PC-9 (cell line): ENCODE results near the gene GBP1. TPM values are rescaled to one million over a fixed set of nuclear protein-coding genes. Genes with fewer than 3 reads are reported as not detected.
"Not testable (repeated sequence)": the region's sequence is repeated elsewhere in the genome, so short reads cannot be mapped to it uniquely, and the experiment has no call there.

ENCODE experiments used
- BruUV-seq: library from RNA; stranded (reverse); fragments of 400-500 nt; replicated peaks from 2 replicates; lab custom pipeline; 2021; lab: Mats Ljungman, UMichigan
- CTCF ChIA-PET: fragments of 300-600 bp; sonication (Branson Sonifier 250); formaldehyde crosslinking; loops from one replicate; lab custom pipeline; 2022; ENCODE audit warnings: antibody characterized with exemption; lab: Charles Lee
- POLR2A ChIA-PET: fragments of 300-600 bp; sonication (Branson Sonifier 250); formaldehyde crosslinking; loops from one replicate; lab custom pipeline; 2022; ENCODE audit warnings: antibody characterized with exemption; ENCODE audit not compliant: unreplicated experiment; lab: Charles Lee
- DNase-seq, 2 experiments: peaks; one replicate each; pipeline versions ENCODE4 v3.0.0 to v3.0.0-alpha.2; 2015 to 2022; ENCODE audit warnings: mixed read lengths in 1 of 2
- H2AFZ ChIP-seq: fragments of 200-600 bp; sonication (generic); 2 replicates; pipeline ENCODE4 v1.8.1; 2017; ENCODE audit warnings: antibody characterized with exemption
- H3F3A ChIP-seq: fragments of 200-600 bp; sonication (generic); 2 replicates; pipeline ENCODE4 v1.8.1; 2017; ENCODE audit warnings: antibody characterized with exemption, mild to moderate bottlenecking, low read depth; ENCODE audit not compliant: insufficient read depth
- H3K27ac ChIP-seq: fragments of 200-600 bp; sonication (generic); 2 replicates; pipeline ENCODE4 v1.6.1; 2016; ENCODE audit warnings: mixed run types
- H3K27me3 ChIP-seq: fragments of 200-600 bp; sonication (generic); 2 replicates; pipeline ENCODE4 v1.6.1; 2016; ENCODE audit warnings: low read depth, mixed run types; ENCODE audit not compliant: insufficient read depth
- H3K36me3 ChIP-seq: fragments of 200-600 bp; sonication (generic); 2 replicates; pipeline ENCODE4 v1.6.1; 2016; ENCODE audit warnings: low read depth, mixed run types
- H3K4me1 ChIP-seq: fragments of 200-600 bp; sonication (generic); replicated peaks from 2 replicates; pipeline ENCODE4 v1.6.1; 2016; ENCODE audit warnings: mixed run types; ENCODE audit not compliant: insufficient read depth
- H3K4me2 ChIP-seq: fragments of 200-600 bp; sonication (generic); 2 replicates; pipeline ENCODE4 v1.6.1; 2017; ENCODE audit warnings: mixed run types
- H3K4me3 ChIP-seq: fragments of 200-600 bp; sonication (generic); 2 replicates; pipeline ENCODE4 v1.6.1; 2016; ENCODE audit warnings: mixed run types
- H3K79me2 ChIP-seq: fragments of 200-600 bp; sonication (generic); 2 replicates; pipeline ENCODE4 v1.6.1; 2017; ENCODE audit warnings: low read depth, mixed run types
- H3K9me2 ChIP-seq: fragments of 200-600 bp; sonication (generic); 2 replicates; pipeline ENCODE4 v1.8.1; 2017; ENCODE audit warnings: mild to moderate bottlenecking; ENCODE audit not compliant: insufficient read depth
- H3K9me3 ChIP-seq: fragments of 200-600 bp; sonication (generic); 2 replicates; pipeline ENCODE4 v1.8.1; 2016; ENCODE audit warnings: low read depth; ENCODE audit not compliant: insufficient read depth
- H4K20me1 ChIP-seq: fragments of 200-600 bp; sonication (generic); 2 replicates; pipeline ENCODE4 v1.8.1; 2017; ENCODE audit not compliant: insufficient read depth
- EZH2 ChIP-seq: fragments of 200-600 bp; sonication (generic); IDR thresholded peaks from 2 replicates; pipeline ENCODE4 v1.8.0; 2017; ENCODE audit warnings: antibody characterized with exemption, low read depth
- intact Hi-C: fragments of 100-400 bp; cut with micrococcal nuclease; formaldehyde crosslinking; loops from one replicate; pipeline ENCODE4 v1.10.0; 2022; ENCODE audit not compliant: unreplicated experiment
- total RNA-seq: library from RNA; stranded (reverse); gene quantifications from 2 replicates; pipeline ENCODE4 v1.2.3, GENCODE V29; 2021
- TF ChIP-seq, protein P1 (sequence below): fragments of 200-600 bp; sonication (generic); conservative IDR thresholded peaks from 2 replicates; pipeline ENCODE4 v1.6.1; 2017; ENCODE audit warnings: mixed run types, antibody characterized with exemption, mild to moderate bottlenecking, moderate library complexity

Gene GBP1
- total RNA-seq, 1 experiment from 2014 or later: 7.3 TPM

DNA sequence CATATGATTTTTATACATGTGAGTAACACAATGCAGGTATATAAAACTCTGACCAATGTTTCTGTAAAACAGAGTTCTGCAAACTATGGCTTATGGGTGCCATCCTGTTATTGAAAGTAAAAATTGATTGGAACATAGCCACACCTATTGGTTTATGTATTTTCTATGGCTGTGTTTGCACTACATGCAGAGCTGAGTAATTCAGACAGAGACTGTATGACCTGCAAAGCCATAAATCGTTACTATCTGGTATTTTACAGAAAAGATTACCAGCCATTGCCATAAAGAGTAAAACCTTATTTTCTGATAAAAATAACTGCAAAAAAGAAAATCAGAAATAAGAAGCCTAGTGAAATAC is 13.1 kb downstream of the GBP1 start:
- BruUV-seq: no TSS peak
- no peak overlapping the region for H3K4me3 ChIP-seq
- no peaks in the 10 kb centered on the region for H3K9me3 ChIP-seq
- no peak overlapping the region for H3K4me2 ChIP-seq
- H2AFZ ChIP-seq: no peak overlapping the region
- no peak overlapping the region for H3K27ac ChIP-seq
- TF ChIP-seq EZH2: no peak
- TF ChIP-seq, protein P1, sequence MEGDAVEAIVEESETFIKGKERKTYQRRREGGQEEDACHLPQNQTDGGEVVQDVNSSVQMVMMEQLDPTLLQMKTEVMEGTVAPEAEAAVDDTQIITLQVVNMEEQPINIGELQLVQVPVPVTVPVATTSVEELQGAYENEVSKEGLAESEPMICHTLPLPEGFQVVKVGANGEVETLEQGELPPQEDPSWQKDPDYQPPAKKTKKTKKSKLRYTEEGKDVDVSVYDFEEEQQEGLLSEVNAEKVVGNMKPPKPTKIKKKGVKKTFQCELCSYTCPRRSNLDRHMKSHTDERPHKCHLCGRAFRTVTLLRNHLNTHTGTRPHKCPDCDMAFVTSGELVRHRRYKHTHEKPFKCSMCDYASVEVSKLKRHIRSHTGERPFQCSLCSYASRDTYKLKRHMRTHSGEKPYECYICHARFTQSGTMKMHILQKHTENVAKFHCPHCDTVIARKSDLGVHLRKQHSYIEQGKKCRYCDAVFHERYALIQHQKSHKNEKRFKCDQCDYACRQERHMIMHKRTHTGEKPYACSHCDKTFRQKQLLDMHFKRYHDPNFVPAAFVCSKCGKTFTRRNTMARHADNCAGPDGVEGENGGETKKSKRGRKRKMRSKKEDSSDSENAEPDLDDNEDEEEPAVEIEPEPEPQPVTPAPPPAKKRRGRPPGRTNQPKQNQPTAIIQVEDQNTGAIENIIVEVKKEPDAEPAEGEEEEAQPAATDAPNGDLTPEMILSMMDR: no peak
- H3K9me2 ChIP-seq: no peaks in the 10 kb centered on the region
- ChIA-PET CTCF (no interaction called here), POLR2A (no interaction called here)
- H3K27me3 ChIP-seq: no peaks in the 10 kb centered on the region
- H3K4me1 ChIP-seq: peaks cover 9% of the 10 kb centered on the region; the same call in 1 of the 2 replicates
- no peaks in the 10 kb centered on the region; the same call in 1 of the 2 replicates for H3F3A ChIP-seq
- H3K36me3 ChIP-seq: no peaks in the 10 kb centered on the region
- no peaks in the 10 kb centered on the region for H3K79me2 ChIP-seq
- no peak for DNase-seq
- no peaks in the 10 kb centered on the region for H4K20me1 ChIP-seq
- intact Hi-C loops: no loop called here

DNA sequence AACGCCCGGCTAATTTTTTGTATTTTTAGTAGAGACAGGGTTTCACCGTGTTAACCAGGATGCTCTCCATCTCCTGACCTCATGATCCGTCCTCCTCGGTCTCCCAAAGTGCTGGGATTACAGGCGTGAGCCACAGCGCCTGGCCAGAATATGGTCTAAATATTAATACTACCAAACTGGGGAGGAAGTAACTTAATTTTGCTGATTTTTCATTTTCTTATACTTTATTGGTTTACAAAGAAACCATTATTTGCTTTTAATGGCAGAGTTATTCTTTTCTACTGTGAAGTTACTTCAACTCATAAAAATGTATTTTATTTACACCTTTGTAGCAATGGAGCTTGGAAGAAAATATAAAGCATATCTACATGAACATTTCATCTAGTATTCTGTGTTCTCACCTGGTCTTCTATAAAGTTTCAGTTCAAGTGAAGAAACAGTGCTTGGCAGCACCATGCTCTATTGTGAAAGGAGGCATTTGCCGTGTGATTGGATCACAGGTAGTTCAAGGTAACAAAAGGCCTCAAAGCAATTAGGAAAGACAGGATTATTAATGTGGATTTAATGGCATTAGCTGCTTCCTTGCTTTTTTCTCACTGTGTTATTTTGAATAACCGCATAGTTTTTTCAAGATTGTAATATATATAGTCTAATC is 13.6 kb downstream of the GBP1 start:
- no peaks in the 10 kb centered on the region for H3K27me3 ChIP-seq
- POLR2A ChIA-PET: no interaction called here
- intact Hi-C loops: no loop called here
- BruUV-seq: no TSS peak
- no peak overlapping the region for H2AFZ ChIP-seq
- H3K4me3 ChIP-seq: no peak overlapping the region
- H3K4me1 ChIP-seq: peaks cover 9% of the 10 kb centered on the region; the same call in 1 of the 2 replicates
- H3K9me3 ChIP-seq: no peaks in the 10 kb centered on the region
- TF ChIP-seq, protein P1: no peak
- TF ChIP-seq EZH2: no peak
- CTCF ChIA-PET: no interaction called here
- H3K36me3 ChIP-seq: no peaks in the 10 kb centered on the region
- H3F3A ChIP-seq: no peaks in the 10 kb centered on the region; the same call in 1 of the 2 replicates
- no peak for DNase-seq
- no peaks in the 10 kb centered on the region for H3K9me2 ChIP-seq
- no peaks in the 10 kb centered on the region for H3K79me2 ChIP-seq
- H3K4me2 ChIP-seq: no peak overlapping the region
- no peaks in the 10 kb centered on the region for H4K20me1 ChIP-seq
- no peak overlapping the region for H3K27ac ChIP-seq

DNA sequence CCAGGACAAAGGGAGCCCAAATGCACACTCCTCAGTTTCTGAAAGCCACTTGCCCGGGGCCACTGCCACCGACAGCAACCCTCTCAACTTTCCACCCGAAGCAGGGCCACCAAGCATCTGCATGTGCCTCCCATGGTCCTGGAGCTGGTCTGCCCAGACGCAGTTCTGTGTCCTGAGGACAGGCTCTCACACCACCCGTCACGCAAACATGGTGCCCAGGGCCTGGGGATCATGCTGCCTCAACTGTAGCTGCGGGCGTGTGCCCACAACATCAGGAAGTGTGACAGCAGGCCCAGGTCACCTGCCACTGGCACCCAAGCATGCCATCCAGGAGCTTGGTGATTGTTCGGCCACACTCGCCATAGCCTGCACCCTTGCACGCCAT is 14.4 kb downstream of the GBP1 start:
- Histone ChIP-seq H3K9me2 (no peaks in the 10 kb centered on the region), H3K4me3 (no peak overlapping the region), H3K27me3 (no peaks in the 10 kb centered on the region), H3F3A (no peaks in the 10 kb centered on the region; the same call in 1 of the 2 replicates), H3K4me1 (peaks cover 6% of the 10 kb centered on the region; the same call in 1 of the 2 replicates), H3K27ac (no peak overlapping the region), H2AFZ (no peak overlapping the region), H4K20me1 (no peaks in the 10 kb centered on the region), H3K9me3 (no peaks in the 10 kb centered on the region), H3K36me3 (no peaks in the 10 kb centered on the region), H3K4me2 (no peak overlapping the region), H3K79me2 (no peaks in the 10 kb centered on the region)
- DNase-seq: no peak
- TF ChIP-seq EZH2: no peak
- TF ChIP-seq, protein P1: no peak
- ChIA-PET CTCF (no interaction called here), POLR2A (no interaction called here)
- no TSS peak for BruUV-seq
- intact Hi-C loops: no loop called here

DNA sequence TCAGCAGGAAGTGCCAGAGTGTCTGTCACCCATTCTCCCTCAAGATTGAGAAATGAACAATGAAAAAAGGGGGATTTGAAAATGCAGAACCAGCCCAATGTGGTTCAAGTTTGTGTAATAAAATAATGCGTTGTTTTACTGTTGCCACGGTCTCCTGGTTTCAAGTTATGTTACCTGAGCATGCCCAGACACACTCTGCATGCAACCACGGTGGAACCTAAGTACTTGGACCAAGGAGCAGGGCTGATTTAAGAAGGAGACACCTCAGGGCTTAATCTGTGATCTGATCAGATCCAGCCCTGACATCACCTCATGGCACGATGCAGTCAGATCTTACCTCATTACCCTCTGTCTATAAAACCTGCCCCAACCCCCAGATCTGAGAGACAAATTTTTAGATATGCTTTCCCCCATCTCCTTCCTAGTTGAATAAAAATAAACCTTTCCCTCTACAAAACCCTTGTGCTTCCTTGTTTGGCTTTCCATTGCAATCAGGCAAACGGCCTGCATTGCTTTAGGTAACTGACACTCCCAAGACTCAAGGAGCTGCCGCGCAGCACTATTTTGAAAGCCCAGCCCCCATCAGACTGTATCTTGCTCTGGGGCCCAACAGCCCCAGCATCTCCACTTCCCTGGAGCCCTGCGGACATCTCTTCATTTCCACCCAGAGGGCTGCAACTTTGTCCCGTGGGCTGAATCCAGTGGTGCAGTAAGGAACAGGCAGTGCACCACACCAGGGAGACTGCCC is 14.9 kb downstream of the GBP1 start:
- H3K4me1 ChIP-seq, BruUV-seq, H3K27ac ChIP-seq, H2AFZ ChIP-seq, intact Hi-C loops, H4K20me1 ChIP-seq, H3K36me3 ChIP-seq, H3K4me2 ChIP-seq, DNase-seq, H3K9me2 ChIP-seq, H3K79me2 ChIP-seq, H3K4me3 ChIP-seq, H3F3A ChIP-seq, H3K9me3 ChIP-seq, POLR2A ChIA-PET, H3K27me3 ChIP-seq, CTCF ChIA-PET: not testable (repeated sequence)

DNA sequence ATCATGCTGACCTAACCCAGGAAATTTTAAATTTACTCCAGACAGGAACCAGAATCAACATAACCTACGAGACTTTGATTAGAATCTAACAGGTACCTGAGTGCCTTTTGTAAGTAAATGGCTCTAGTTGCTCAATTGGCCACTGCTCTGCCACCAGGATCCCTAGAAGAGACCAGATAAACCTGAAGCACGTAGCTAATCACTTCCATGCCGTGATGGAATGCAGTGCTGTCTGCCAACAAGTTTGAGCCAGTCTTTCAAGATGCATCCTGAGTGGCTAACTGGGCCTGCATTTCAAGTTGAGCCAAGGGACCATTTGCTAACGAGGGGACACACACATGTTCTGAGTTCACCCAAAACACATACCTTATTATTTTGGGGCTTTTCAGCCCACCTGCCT is 15.8 kb downstream of the GBP1 start:
- H4K20me1 ChIP-seq, POLR2A ChIA-PET, H3F3A ChIP-seq, BruUV-seq, H3K27ac ChIP-seq, H3K4me2 ChIP-seq, intact Hi-C loops, H3K9me2 ChIP-seq, H3K36me3 ChIP-seq, H2AFZ ChIP-seq, DNase-seq, H3K9me3 ChIP-seq, H3K4me1 ChIP-seq, CTCF ChIA-PET, H3K27me3 ChIP-seq, H3K4me3 ChIP-seq, H3K79me2 ChIP-seq: not testable (repeated sequence)
